GM10266 (cell line): ENCODE data around the gene ADGRL3.

Experiments used
- DNase-seq: peaks from one replicate; pipeline ENCODE4 v3.0.0; 2012; ENCODE audit errors: extremely low spot score
- TF ChIP-seq, protein P1 (sequence below): IDR thresholded peaks from 2 replicates; pipeline ENCODE4 v1.5.1; 2012; ENCODE audit warnings: mild to moderate bottlenecking, low read depth; ENCODE audit not compliant: control insufficient read depth, insufficient read depth; ENCODE audit errors: missing control alignments

ADGRL3 gene

DNA sequence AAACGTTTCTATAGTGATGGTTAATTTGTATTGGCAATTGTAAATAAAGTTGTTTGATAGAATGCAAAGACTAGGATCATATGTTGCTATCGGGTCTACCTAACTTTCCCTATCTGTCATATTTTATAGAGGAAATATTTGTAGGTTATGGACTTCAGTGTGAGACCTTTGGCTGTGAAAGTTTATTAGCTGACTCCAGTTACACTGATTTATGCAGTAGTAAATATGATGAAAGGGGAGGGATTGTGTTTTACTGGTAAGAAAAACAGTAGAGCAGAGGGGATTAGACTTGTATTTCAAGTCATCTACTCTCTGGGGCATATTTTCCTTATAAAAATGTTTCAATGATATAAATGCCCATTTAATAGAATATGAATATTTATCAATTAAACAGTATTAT lies 43.8 kb downstream of the ADGRL3 start:
- no peak for DNase-seq
- TF ChIP-seq, protein P1, sequence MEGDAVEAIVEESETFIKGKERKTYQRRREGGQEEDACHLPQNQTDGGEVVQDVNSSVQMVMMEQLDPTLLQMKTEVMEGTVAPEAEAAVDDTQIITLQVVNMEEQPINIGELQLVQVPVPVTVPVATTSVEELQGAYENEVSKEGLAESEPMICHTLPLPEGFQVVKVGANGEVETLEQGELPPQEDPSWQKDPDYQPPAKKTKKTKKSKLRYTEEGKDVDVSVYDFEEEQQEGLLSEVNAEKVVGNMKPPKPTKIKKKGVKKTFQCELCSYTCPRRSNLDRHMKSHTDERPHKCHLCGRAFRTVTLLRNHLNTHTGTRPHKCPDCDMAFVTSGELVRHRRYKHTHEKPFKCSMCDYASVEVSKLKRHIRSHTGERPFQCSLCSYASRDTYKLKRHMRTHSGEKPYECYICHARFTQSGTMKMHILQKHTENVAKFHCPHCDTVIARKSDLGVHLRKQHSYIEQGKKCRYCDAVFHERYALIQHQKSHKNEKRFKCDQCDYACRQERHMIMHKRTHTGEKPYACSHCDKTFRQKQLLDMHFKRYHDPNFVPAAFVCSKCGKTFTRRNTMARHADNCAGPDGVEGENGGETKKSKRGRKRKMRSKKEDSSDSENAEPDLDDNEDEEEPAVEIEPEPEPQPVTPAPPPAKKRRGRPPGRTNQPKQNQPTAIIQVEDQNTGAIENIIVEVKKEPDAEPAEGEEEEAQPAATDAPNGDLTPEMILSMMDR: no peak

DNA sequence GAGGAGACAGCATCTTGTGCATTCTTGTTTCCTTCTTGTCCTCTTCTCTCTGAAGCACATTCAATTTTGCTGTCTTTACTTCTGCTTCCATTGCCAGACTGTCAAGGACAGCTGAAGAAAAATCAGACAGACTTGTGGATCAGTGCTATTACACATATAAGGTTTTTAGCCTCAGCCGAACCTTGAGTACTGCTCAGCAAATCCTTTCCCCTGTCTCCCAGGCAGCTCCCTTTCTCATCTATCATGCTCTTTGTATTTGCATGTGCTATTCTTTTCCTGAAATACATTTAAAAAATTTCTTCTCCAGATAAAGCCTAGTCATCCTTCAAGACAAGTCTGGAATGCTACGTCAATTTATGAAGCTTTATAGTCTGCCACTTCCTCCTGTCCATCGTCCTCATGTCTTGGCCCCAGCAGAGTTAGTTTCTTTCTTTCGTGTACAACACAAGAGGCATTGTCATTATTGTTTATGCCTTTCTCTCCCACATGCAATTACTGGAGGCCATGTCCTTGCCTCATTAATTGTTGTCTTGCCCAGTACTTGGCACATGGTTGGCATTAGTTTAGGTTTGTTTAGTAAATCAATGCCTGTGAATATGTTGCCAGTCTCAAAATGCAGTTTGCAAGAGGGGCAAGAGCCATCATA lies 45.1 kb downstream of the ADGRL3 start:
- TF ChIP-seq, protein P1: no peak
- DNase-seq: no peak

DNA sequence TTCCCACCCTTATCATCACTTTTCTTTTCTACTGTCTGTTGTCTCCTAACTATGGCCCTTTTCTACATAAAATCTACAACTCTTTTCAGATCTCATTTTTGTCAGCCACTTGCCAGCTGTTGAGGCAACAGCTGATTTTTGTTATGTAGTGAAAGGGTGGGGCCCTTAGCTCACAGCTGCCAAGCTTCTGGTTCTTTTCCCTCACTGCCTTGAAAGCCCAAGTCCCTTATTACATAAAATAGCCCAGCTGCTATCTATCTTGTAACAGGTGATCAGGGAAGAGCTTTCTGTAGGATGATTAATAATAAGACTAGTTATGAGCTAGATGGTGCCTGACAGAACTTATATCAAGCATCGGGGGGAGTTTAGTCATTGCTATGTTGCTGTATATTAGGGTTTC lies 45.9 kb downstream of the ADGRL3 start:
- no peak for DNase-seq
- TF ChIP-seq, protein P1: no peak

DNA sequence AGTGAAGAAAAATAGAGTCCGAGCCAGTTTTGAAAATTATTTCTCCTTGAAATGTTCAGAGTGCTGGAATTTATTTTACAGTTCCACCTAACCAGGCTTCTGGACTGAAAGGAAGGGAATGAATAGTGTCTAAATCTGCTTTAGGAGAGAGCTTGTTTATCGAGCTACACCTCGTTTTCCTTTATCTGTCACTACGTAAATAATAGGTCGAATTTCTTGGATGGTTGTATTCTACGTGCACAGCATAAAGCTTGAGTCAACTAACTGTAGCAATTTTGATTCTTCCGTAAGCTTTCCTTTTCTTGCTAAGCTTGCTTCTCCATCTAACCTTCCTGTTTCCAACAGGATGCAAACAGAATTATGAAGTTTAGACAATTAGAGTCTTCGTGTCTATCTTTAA lies 48.6 kb downstream of the ADGRL3 start:
- no peak for DNase-seq
- TF ChIP-seq, protein P1: no peak

DNA sequence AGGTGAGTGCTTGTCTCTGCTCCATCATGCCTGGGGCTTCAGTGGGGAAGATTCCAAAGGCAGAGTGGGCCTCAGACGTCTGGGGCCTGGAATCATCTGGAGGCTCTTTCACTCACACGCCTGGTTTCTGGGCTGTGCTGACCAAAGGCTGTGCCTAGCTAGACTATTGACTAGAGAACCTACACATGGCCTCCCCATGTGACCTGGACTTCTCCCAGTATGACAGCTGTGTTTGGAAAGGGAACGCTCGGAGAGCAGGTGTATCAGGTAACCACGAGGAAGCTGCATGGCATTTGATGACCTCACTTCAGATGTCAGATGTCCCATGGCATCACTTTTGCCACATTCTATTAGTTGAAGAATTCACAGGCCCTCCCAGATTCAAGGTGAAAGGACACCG lies 51.0 kb downstream of the ADGRL3 start:
- TF ChIP-seq, protein P1: no peak
- DNase-seq: no peak

DNA sequence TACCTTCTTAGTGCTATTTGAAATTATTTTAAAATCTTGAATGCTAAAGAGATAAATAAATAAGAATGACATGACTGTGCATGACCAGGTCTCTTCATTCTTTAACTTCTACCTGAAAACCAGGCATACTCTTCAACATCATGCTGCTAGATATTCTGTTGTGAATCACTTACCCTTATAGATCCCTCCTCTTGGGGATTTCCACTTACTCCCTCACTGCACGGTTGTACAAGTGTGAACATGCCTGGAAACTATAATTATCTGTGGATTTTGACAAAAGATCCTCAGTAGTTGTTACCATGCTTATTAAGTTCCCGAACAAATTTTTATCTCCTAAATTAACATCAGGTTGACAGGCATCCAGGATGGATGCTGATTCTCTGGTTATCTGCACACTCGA lies 54.3 kb downstream of the ADGRL3 start:
- DNase-seq: no peak
- TF ChIP-seq, protein P1: no peak

DNA sequence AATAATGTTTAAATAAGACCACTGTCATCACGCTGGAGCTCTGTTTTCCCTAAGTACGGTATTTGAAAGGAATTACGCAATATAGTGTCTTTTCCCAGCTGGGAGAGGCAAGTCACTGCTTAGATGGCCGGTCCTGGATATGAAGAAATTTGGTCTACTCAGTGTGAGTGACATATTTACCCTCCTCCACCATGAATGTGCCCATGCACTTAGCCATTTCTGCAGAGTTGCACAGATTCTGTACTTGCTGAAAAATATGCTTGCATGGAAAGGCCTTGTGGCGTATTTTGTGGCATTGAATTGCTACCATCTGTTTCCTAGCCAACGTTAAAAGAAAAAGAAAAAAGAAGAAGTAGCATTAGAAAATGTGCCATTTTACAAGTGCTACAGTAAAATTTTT lies 73.1 kb downstream of the ADGRL3 start:
- TF ChIP-seq, protein P1: no peak
- no peak for DNase-seq
